NOMO-1 treated with DMSO at 0.1 percent for 48 hours (cell line): Measurements from ENCODE around the gene FARS2.

Experiments
- DNase-seq: peaks from one replicate; lab custom pipeline; 2025; ENCODE audit not compliant: unreplicated experiment; lab: John Stamatoyannopoulos, UW

The FARS2 gene

GRCh38 chr6:5412663-5413062 lies 151.3 kb downstream of the FARS2 start:
- no peak for DNase-seq

- DNase-seq, result no peak
Observed at GRCh38 chr6:5416250-5416649, 154.9 kb downstream of the FARS2 start.

- no peak for DNase-seq
Observed at GRCh38 chr6:5422321-5422915, 161.1 kb downstream of the FARS2 start.

DNA sequence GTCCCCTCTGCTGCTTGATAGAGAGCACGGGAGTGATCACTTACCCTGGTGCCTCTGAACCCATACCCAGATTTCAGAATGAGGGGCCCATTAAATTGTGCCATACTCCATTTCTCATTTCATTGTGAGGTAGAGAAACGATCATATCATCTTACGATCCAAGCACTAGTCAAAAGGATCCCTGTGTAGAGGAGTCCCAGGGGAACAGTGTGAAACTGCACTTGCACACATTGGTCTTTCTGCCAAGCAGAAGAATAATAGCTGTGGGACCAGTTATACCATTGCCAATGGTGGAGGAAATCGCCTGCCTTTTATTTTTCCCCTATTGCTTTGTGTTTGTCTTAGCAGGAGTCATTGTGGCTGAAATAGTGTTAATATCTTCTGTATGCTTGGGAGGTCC lies 161.9 kb downstream of the FARS2 start:
- no peak for DNase-seq

DNA sequence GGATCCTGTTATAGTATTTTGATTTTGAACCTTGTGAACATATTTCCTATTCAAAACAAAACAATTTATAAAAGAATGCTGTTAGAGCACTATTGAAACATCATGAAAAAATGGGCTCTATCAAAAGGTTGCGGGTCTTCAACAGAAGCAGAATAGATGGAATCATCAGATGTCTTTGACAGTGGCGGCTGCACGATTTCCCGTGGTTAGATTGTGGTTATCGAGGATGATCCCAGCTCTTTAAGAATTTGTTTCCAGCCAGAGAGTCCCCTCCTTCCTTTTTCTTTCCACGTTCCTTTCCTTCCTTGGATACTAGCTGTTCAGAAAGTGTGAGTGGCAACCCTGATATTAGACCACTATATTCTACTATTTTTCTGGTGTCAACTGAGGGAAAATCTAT lies 163.4 kb downstream of the FARS2 start:
- no peak for DNase-seq

GRCh38 chr6:5425267-5425666 lies 164.0 kb downstream of the FARS2 start:
- no peak for DNase-seq

DNA sequence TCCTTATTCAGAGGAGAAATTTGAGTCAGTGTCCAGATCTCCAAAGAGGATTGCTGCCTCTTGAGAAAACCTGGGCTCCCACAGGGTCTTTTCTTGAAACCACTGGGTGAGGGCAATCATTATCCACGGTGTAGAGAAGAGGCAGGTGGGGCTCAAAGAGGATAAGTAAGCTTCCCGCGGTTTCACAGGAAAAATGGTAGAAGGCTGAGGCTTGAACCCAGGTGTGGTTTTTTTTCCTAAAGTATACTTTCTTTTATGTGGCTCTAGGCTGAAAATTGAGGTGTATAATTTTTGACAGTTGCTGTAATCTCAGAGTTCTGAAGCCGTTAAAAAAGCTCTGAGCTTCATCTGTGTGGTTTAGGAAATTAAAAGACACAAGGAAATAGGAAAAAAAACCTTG lies 164.5 kb downstream of the FARS2 start:
- DNase-seq, result no peak

DNA sequence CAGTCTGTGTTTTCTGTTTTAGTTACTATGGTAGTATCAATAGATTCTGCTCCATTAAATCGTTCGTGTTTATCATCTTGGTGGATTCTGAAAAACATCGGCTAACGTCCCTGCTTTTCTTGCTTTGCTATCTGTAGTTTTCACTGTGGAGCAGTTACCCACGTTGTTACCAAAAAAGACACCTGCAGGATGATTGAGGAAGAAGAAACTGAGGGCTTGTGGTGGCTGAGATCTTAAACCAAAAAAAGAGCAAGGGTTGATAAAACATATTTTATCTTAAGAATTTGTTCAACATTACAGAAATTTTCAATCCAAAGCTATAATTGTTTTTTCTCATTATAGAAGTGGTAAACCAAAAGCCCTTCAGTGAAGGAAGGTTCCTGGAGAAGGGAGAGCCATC lies 166.3 kb downstream of the FARS2 start:
- DNase-seq, result no peak

DNA sequence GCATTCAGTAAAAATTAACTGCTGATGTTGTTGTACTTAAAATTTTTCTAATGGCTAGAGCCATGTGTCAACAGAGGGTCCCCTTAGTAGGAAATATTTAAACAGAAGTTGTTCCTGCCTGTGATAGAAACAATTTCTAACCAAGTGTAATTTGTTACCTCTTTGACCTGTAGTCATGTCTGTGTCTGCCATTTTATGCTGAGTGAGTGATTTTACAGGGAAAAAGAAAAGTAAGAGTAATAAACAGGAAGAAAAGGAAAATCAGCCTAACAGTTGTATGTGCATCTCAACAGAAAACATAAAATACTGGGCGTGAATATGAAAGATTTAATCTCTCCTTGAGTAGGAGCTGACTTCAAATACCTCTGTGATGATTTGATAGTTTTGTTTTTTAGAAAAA lies 172.0 kb downstream of the FARS2 start:
- no peak for DNase-seq

DNA sequence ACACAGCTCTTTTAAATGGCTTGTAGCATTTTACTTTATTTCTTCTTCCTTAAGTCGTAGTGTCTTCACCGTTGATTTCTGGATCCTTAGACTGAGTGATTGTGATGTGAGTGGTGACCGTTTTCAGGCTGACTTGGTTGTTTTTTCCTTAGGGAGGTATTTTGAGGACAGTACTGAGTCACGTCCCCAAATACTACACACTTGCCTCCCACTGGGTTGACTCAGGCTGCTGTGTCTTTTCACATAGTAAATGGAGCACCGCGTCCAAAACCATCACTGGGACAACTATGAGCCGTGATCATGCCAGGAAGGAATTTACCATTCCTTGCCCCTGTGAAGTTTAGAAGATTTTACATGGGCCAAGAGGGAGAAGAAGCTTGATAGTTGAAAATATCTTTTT lies 174.1 kb downstream of the FARS2 start:
- no peak for DNase-seq

- no peak for DNase-seq
Observed at GRCh38 chr6:5438922-5439584, 177.7 kb downstream of the FARS2 start.

DNA sequence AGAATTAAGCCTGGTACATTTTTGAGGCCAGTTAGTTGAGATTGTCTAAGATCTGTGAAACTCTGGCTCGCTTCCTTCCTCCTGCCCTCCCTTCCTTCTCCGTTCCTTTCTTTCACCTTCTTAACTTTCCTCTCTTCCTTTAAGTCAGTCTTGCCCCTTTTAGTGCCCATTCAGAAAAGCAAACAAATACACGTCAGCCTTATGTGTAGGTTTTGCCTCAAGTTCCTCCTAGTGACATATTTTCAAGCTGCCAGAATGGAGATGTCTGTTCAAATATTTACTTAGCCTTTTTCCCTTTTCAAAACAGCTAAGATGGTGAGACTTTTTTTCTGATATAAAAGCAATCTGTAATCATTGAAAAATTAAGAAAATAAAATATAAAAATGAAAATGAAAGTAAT lies 178.4 kb downstream of the FARS2 start:
- DNase-seq, result no peak

DNA sequence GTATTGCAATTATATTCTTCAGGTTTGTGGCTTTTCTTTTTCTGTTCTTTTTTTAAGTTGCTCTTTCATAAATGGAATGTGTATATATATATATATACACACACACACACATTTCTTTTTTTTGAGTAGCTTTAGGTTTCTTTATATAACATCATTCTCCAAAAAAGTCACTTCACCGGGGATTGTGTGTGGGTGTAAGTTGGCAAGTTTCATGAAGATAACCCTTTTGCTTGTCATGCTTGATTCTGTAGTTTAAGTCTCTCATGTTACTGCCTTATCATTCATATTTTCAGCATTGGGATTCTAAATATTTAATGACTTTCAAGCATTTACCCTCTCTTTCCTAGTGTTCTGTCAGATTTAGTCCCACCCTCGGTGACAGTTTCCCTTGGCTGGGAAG lies 181.0 kb downstream of the FARS2 start:
- DNase-seq, result no peak

DNA sequence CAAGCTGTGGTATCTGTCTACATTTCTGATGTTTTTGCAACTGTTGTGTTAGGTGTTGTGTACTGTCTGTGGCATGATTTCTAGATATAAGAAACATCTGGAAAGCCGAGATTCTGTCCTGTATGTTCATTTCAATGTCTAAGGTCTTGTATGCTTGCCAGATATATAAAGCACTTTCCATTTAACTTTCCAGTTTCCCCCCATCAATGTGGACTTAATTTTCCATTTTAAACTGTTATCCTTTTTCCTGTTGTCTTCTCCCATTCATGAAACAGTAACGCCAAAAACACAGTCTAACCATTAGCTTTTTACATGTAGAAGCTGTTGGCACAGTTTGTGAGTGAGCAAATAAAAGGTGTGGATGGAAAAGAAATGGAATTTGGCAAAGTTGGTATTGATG lies 181.6 kb downstream of the FARS2 start:
- no peak for DNase-seq

DNA sequence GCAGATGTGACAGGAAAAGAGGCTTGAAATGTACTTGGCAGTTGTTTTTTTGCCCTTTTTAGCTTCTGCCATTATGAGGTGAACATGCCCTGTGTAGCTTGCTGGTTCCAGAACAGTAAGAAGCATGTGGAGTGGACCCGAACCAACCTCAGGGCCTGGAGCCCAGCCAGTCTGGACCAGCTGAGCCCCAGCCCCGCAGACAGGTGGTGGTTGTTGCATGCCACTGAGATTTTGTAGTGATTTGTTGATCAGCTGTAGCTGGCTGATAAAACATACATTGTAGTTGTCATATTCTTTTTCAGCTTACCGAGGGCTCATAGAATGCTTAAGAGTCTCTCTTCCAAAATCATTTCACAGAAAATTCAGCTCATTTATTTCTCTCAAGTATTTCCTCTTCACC lies 182.2 kb downstream of the FARS2 start:
- DNase-seq, result no peak

DNA sequence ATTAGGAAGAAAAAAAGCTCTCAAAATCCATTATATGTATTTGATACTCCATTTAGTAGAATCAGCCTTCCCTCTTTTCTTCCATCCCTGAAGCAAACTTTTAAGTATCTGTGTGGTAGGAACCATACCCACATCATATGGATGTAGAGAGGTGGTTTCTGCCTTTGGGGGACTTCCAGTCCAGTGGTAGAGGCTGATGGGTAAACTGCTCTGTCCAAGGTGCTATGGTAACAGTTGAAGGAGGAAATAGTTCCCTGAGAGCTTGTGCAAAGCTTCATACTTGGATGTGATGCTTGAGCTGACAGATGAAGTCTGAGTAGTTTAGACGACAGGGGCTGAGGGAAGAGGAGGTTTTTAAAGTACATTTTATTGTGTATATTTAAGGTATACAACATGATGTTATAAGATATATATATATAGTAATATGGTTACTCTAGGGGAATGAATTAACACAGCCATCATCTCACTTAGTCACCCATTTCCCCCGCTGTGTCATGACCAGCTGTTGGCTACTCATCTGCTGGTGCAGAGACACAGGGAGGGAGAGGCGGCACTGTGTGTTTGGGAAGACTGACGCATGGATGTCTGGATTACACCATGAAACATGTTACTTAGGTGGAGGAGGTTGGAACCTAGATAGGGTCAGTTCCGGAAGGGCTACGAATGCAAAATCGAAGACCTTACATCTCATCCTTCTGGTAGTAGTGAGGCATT lies 185.2 kb downstream of the FARS2 start:
- no peak for DNase-seq

GRCh38 chr6:5447921-5448320 lies 186.6 kb downstream of the FARS2 start:
- DNase-seq, result no peak

GRCh38 chr6:5450073-5450472 lies 188.8 kb downstream of the FARS2 start:
- DNase-seq, result no peak

DNA sequence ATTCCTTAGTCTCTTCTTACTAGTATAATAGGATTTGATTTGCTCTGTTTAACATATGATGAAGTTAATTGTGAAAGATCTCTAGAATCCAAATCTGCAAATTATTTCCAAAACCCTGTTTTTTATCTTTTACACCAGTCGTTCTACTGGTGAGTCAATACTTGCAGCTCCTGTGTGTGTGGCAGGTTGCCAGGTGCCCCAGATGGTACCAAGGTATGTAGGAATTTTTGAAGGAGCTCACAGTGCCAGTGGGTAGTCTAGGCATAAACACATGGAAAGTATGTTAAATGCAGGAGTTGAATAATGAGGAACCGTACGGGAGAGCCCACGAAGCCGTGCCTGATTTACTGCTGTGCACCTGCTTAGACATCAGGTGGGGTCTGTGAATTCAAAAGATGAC lies 192.2 kb downstream of the FARS2 start:
- no peak for DNase-seq

GRCh38 chr6:5455142-5455541 lies 193.8 kb downstream of the FARS2 start:
- no peak for DNase-seq

DNA sequence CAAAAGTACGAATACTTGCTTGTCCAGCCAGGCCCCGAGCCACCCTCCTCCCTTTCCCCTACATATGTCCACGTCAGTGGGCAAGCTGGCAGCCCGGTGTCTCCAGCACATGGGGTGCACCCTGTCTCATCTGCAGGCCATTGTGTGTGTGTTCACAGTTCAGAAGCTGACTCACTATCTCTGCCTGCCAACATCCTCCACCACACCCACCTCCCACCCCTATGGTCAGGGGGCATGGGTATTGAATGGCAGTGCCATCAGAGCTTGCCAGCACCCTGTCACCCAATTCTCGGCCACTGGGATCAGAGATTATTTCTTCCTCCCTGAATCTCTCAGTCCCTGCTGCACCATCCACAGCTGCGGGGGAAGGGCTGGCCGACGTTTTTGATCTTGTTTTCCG lies 195.7 kb downstream of the FARS2 start:
- no peak for DNase-seq

DNA sequence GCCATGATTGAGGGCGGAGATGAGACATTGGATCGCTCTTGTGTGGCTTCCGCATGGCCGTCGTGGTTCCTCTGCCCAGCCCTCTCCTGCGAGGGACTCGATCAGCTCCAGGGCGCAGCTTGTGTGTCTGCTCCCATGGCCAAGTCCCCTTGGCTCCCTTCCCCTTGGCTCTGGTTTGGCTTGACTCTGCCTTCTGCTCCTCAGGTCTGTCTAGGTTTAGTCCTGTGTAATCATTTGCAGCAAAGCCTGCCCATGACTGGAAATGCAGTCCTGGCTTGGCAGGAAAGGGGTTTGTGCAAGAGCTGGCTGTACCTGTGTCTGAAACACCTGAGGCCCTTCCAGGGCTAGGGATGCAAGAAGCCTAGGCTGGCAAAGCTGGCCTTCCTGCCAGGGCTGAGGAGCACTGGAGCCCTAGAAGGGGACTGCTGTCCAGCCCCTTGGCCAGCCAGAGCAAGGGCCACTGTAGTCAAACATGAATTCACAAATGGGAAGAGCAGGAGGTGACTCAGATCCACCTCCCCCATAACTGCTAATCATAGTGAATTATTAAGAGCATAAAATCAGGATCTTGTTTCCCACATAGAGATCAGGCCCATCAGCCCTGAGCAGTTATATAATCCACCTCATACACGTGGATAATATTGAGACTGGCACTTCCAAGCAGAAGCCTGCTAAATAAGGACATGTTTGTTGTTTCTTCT lies 196.8 kb downstream of the FARS2 start:
- DNase-seq, result no peak
